ENCODE results near the gene CHRM3. TPM values are rescaled to one million over a fixed set of nuclear protein-coding genes. Genes with fewer than 3 reads are reported as not detected.
"Not testable (repeated sequence)": the region's sequence is repeated elsewhere in the genome, so short reads cannot be mapped to it uniquely, and the experiment has no call there.

CHRM3 gene
- total RNA-seq, 1 experiment from 2014 or later: 2.3 TPM

- CTCF ChIA-PET: interaction anchor here (0.5 to 0.7 kb wide), 2 partner anchors 29 to 685 kb away, joined by 3 read pairs; no protein-coding TSS in a partner anchor
- H3K4me1 Mint-ChIP-seq (ENCODE audit: low read depth, unreplicated experiment): peaks cover 13% of the 10 kb centered on the region
- no peaks in the 10 kb centered on the region for H3K27me3 Mint-ChIP-seq (ENCODE audit: unreplicated experiment)
- no peak overlapping the region for H3K27ac Mint-ChIP-seq (ENCODE audit: unreplicated experiment)
- H3K9me3 Mint-ChIP-seq (ENCODE audit: low read depth, unreplicated experiment): no peaks in the 10 kb centered on the region
- no peak for DNase-seq
- no peak overlapping the region for H3K4me3 Mint-ChIP-seq (ENCODE audit: low read depth, unreplicated experiment)
- intact Hi-C loops (cut with micrococcal nuclease; ENCODE audit: unreplicated experiment): no loop called here
- no peaks in the 10 kb centered on the region for H3K36me3 Mint-ChIP-seq (ENCODE audit: insufficient read depth, unreplicated experiment)
- no TSS peak for BruUV-seq (replicated peaks)
- TF ChIP-seq CTCF (IDR thresholded peaks at IDR 0.05; ENCODE audit: unreplicated experiment): no peak
Measured at GRCh38 chr1:239361403-239361802, 25.0 kb upstream of the CHRM3 start.

- H3K27me3 Mint-ChIP-seq (ENCODE audit: unreplicated experiment): no peaks in the 10 kb centered on the region
- H3K4me1 Mint-ChIP-seq (ENCODE audit: low read depth, unreplicated experiment): peaks cover 13% of the 10 kb centered on the region
- H3K9me3 Mint-ChIP-seq (ENCODE audit: low read depth, unreplicated experiment): no peaks in the 10 kb centered on the region
- no peak for TF ChIP-seq CTCF (IDR thresholded peaks at IDR 0.05; ENCODE audit: unreplicated experiment)
- no peak overlapping the region for H3K4me3 Mint-ChIP-seq (ENCODE audit: low read depth, unreplicated experiment)
- CTCF ChIA-PET: interaction anchor here (0.8 kb wide), 1 partner anchor 11 kb away, joined by 3 read pairs; no protein-coding TSS in a partner anchor
- H3K36me3 Mint-ChIP-seq (ENCODE audit: insufficient read depth, unreplicated experiment): no peaks in the 10 kb centered on the region
- DNase-seq: no peak
- BruUV-seq (replicated peaks): no TSS peak
- intact Hi-C loops (cut with micrococcal nuclease; ENCODE audit: unreplicated experiment): no loop called here
- H3K27ac Mint-ChIP-seq (ENCODE audit: unreplicated experiment): no peak overlapping the region
Measured at GRCh38 chr1:239363930-239364329, 22.4 kb upstream of the CHRM3 start.

- no peak overlapping the region for H3K27ac Mint-ChIP-seq (ENCODE audit: unreplicated experiment)
- BruUV-seq (replicated peaks): no TSS peak
- no peak for DNase-seq
- no peaks in the 10 kb centered on the region for H3K36me3 Mint-ChIP-seq (ENCODE audit: insufficient read depth, unreplicated experiment)
- no peaks in the 10 kb centered on the region for H3K27me3 Mint-ChIP-seq (ENCODE audit: unreplicated experiment)
- H3K4me1 Mint-ChIP-seq (ENCODE audit: low read depth, unreplicated experiment): peaks cover 10% of the 10 kb centered on the region
- no peak for TF ChIP-seq CTCF (IDR thresholded peaks at IDR 0.05; ENCODE audit: unreplicated experiment)
- CTCF ChIA-PET: no interaction called here
- H3K9me3 Mint-ChIP-seq (ENCODE audit: low read depth, unreplicated experiment): no peaks in the 10 kb centered on the region
- intact Hi-C loops (cut with micrococcal nuclease; ENCODE audit: unreplicated experiment): no loop called here
- H3K4me3 Mint-ChIP-seq (ENCODE audit: low read depth, unreplicated experiment): no peak overlapping the region
Measured at GRCh38 chr1:239367196-239367810, 19.1 kb upstream of the CHRM3 start.

- Mint-ChIP-seq H3K4me3 (ENCODE audit: low read depth, unreplicated experiment) (no peak overlapping the region), H3K27me3 (ENCODE audit: unreplicated experiment) (no peaks in the 10 kb centered on the region), H3K27ac (ENCODE audit: unreplicated experiment) (no peak overlapping the region), H3K36me3 (ENCODE audit: insufficient read depth, unreplicated experiment) (no peaks in the 10 kb centered on the region), H3K4me1 (ENCODE audit: low read depth, unreplicated experiment) (peaks cover 10% of the 10 kb centered on the region), H3K9me3 (ENCODE audit: low read depth, unreplicated experiment) (no peaks in the 10 kb centered on the region)
- intact Hi-C loops (cut with micrococcal nuclease; ENCODE audit: unreplicated experiment): no loop called here
- DNase-seq: peak; percentile 6
- CTCF ChIA-PET: no interaction called here
- BruUV-seq (replicated peaks): no TSS peak
- no peak for TF ChIP-seq CTCF (IDR thresholded peaks at IDR 0.05; ENCODE audit: unreplicated experiment)
Measured at GRCh38 chr1:239368436-239369109, 17.8 kb upstream of the CHRM3 start.

GRCh38 chr1:239370869-239371268 lies 15.5 kb upstream of the CHRM3 start:
- H3K4me3 Mint-ChIP-seq (ENCODE audit: low read depth, unreplicated experiment); BruUV-seq (replicated peaks); H3K4me1 Mint-ChIP-seq (ENCODE audit: low read depth, unreplicated experiment); intact Hi-C loops (cut with micrococcal nuclease; ENCODE audit: unreplicated experiment); CTCF ChIA-PET; H3K36me3 Mint-ChIP-seq (ENCODE audit: insufficient read depth, unreplicated experiment); H3K27ac Mint-ChIP-seq (ENCODE audit: unreplicated experiment); H3K9me3 Mint-ChIP-seq (ENCODE audit: low read depth, unreplicated experiment); H3K27me3 Mint-ChIP-seq (ENCODE audit: unreplicated experiment); DNase-seq: not testable (repeated sequence)
